ENCODE data around the gene RBAK. TPM values are rescaled to one million over a fixed set of nuclear protein-coding genes. Genes with fewer than 3 reads are reported as not detected.

The RBAK gene
- total RNA-seq (10 to 100 TPM; 16.6 to 17.5 TPM), polyA plus RNA-seq (ENCODE audit: insufficient read length in 2 of 2) (10 to 100 TPM; 11.4 to 16.2 TPM)
- long read RNA-seq, donor 1: 0 reads
- long read RNA-seq, donor 2: 0 reads
- long read RNA-seq, donor 3, partial matches to known transcripts: 0 of 1 reads
- long read RNA-seq, donor 3, other reads (novel, unspliced or antisense): 0 of 1 reads
- long read RNA-seq, donor 4, full-length matches to known transcripts: 3 of 3 reads
- long read RNA-seq, donor 4, partial matches to known transcripts: 0 of 3 reads
- long read RNA-seq, donor 4, other reads (novel, unspliced or antisense): 0 of 3 reads

DNA sequence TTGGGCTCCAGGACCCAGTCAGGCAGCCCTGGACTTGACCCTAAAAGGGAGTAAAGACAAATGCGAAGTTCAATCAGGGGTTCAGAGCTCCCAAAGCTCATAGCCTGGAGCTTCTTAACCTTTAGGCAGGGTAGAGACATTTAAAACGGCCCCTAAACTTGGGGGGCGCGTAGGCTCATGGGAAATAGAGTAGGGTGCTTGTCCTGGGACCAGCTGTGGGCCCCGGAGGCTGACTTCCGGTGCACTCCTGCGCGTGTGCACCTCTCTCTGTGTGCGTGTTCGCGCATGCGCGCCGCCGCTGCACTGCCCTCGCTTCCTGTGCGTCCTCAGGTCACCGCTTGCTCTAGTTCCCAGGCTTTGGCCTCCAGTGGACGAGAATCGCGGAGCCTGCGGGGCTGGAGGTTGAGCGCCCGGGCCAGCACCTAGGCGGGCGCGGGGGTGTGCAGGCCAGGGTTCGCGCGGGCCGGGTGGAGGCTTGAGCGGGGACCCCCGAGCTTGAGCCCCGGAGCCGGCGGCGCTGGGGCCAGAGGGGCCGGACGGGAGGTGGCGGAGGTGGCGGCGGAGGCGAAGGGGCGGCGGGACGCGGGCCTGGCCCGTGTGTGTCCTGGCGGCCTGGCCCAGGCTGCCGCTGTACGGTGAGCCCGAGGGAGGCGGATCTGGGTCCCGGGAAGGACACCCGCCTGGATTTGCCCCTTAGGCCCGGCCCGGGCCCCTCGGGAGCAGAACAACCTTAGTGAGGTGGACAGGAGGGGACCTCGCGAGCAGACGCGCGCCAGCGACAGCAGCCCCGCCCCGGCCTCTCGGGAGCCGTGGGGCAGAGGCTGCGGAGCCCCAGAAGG, at the start of gene RBAK:
Gene RBAK (plus strand): TSS at position 303 of the 839 bp plus-strand sequence. CDS start 2,217 bp downstream, outside the sequence.
- WGBS (ENCODE audit: insufficient coverage): under 1% methylated on average over 69 of the region's 69 CpGs
- Histone ChIP-seq H3K27me3 (ENCODE audit: control insufficient read depth, insufficient read depth, low read length) (no peaks in the 10 kb centered on the region), H3K4me3 (ENCODE audit: low read depth, low read length) (peak within 1 kb of the TSS; percentile 73), H3K27ac (ENCODE audit: low read depth, low read length) (peak within 1 kb of the TSS; percentile 83), H3K4me1 (ENCODE audit: control insufficient read depth, insufficient read depth, low read length) (peaks cover 17% of the 10 kb centered on the region), H3K36me3 (ENCODE audit: control insufficient read depth, insufficient read depth, low read length) (peaks cover 10% of the 10 kb centered on the region), H3K9me3 (ENCODE audit: control insufficient read depth, insufficient read depth, low read length) (no peaks in the 10 kb centered on the region)
- DNase-seq (ENCODE audit: low read depth in 4 of 6, low spot score in 6 of 6): peak; percentile 79 to 98 (median 86)

DNA sequence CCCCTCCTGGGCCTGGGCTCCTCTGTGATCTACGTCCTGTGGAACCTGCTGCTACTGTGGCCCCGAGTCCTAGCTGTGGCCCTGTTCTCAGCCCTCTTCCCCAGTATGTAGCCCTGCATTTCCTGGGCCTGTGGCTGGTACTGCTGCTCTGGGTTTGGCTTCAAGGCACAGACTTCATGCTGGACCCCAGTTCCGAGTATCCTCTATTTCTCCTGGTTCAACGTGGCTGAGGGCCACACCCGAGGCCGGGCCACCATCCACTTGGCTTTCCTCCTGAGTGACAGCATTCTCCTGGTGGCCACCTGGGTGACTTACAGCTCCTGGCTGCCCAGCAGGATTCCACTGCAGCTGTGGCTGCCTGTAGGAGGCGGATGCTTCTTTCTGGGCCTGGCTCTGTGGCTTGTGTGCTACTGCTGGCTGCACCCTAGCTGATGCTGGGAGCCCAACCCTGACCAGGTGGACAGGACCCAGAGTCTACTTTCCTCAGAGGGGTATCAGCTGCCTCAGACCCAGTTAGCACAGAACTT, 48.9 kb upstream of the RBAK start:
- Histone ChIP-seq H3K4me3 (ENCODE audit: low read depth, low read length) (no peak overlapping the region), H3K36me3 (ENCODE audit: control insufficient read depth, insufficient read depth, low read length) (peaks cover 61% of the 10 kb centered on the region)
- WGBS (ENCODE audit: insufficient coverage): 93% methylated on average over 7 of the region's 7 CpGs

DNA sequence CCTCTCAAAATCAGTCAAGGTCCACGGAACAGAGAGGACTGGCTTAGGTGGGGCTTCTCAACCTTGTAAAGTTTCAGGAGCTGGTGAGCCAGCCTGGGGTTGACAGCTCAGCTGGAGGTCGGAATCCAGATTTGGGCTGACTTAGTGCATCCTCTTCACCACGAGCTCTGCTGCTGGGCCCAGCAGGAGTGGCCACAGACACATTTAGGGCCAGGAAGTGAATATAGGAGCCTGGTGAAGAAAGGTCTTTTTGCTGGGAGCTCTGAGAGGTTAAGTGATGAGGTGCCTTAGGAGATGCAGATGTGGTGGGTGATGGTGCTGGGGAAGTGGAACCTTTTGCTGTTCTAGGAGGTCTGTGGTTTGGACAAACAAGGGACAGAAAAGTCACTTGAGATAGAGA, 47.4 kb upstream of the RBAK start:
- DNase-seq (ENCODE audit: low read depth in 4 of 6, low spot score in 6 of 6): no peak
- 85% methylated on average over 3 of the region's 3 CpGs for WGBS (ENCODE audit: insufficient coverage)
- peaks cover 47% of the 10 kb centered on the region for H3K36me3 ChIP-seq (ENCODE audit: control insufficient read depth, insufficient read depth, low read length)
- no peaks in the 10 kb centered on the region for H3K9me3 ChIP-seq (ENCODE audit: control insufficient read depth, insufficient read depth, low read length)
- H3K27me3 ChIP-seq (ENCODE audit: control insufficient read depth, insufficient read depth, low read length): no peaks in the 10 kb centered on the region
- no peak overlapping the region for H3K27ac ChIP-seq (ENCODE audit: low read depth, low read length)
- no peak overlapping the region for H3K4me3 ChIP-seq (ENCODE audit: low read depth, low read length)
- no peaks in the 10 kb centered on the region for H3K4me1 ChIP-seq (ENCODE audit: control insufficient read depth, insufficient read depth, low read length)

More for the DNA sequence above, 48.9 kb upstream of the RBAK start:
- H3K27me3 ChIP-seq (ENCODE audit: control insufficient read depth, insufficient read depth, low read length): no peaks in the 10 kb centered on the region
- H3K4me1 ChIP-seq (ENCODE audit: control insufficient read depth, insufficient read depth, low read length): no peaks in the 10 kb centered on the region
- DNase-seq (ENCODE audit: low read depth in 4 of 6, low spot score in 6 of 6): no peak
- H3K27ac ChIP-seq (ENCODE audit: low read depth, low read length): no peak overlapping the region
- H3K9me3 ChIP-seq (ENCODE audit: control insufficient read depth, insufficient read depth, low read length): no peaks in the 10 kb centered on the region

DNA sequence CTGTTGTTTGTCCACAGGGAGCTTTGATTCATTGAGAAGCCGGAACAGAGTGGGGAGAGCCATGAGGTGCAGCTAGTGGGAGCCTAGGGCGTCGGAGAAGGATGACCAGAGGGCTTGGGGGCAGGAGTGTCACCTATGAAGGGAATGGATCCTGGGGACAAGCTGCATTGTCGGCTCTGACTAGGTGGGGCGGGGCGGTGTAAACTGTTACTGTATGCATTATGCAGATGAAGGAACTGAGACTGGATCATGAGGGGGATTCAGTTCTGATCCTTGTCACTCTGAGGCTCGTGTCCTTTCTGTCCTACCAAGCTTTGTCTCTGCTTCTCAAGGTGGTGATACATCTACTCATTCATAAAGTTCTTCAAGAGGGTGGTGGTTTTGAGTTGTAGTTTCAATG, 46.8 kb upstream of the RBAK start:
- H3K4me3 ChIP-seq (ENCODE audit: low read depth, low read length): no peak overlapping the region
- no peaks in the 10 kb centered on the region for H3K9me3 ChIP-seq (ENCODE audit: control insufficient read depth, insufficient read depth, low read length)
- DNase-seq (ENCODE audit: low read depth in 4 of 6, low spot score in 6 of 6): no peak
- no peak overlapping the region for H3K27ac ChIP-seq (ENCODE audit: low read depth, low read length)
- peaks cover 40% of the 10 kb centered on the region for H3K36me3 ChIP-seq (ENCODE audit: control insufficient read depth, insufficient read depth, low read length)
- H3K4me1 ChIP-seq (ENCODE audit: control insufficient read depth, insufficient read depth, low read length): no peaks in the 10 kb centered on the region
- 93% methylated on average over 3 of the region's 7 CpGs for WGBS (ENCODE audit: insufficient coverage)
- H3K27me3 ChIP-seq (ENCODE audit: control insufficient read depth, insufficient read depth, low read length): no peaks in the 10 kb centered on the region

DNA sequence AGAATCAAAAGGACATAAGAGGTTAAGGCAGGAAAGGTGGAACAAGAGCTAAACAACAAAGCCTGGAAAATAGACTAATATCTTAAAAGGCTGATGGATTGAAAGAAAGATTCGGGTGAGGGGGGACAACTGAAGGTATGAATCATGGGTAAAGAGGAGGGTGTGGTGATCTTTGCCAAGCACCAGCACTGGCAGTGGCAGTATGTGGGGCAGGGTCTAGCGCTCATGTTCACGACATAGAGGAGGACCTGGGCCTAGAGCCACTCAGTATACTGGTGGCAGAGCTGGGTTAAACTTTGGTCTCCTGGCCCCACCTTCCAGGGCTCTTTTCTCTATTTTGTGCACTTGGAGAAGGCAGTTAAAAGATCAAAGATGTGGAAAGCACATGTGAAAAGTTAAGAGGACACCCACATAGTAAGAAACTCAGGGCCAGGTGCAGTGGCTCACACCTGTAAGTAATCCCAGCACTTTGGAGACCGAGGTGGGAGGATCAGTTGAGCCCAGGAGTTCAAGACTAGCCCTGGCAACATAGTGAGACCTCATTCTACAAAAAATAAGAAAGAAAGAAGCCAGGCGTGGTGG, 46.2 kb upstream of the RBAK start:
- Histone ChIP-seq H3K9me3 (ENCODE audit: control insufficient read depth, insufficient read depth, low read length) (no peaks in the 10 kb centered on the region), H3K4me1 (ENCODE audit: control insufficient read depth, insufficient read depth, low read length) (no peaks in the 10 kb centered on the region), H3K27ac (ENCODE audit: low read depth, low read length) (no peak overlapping the region), H3K4me3 (ENCODE audit: low read depth, low read length) (no peak overlapping the region), H3K36me3 (ENCODE audit: control insufficient read depth, insufficient read depth, low read length) (peaks cover 35% of the 10 kb centered on the region), H3K27me3 (ENCODE audit: control insufficient read depth, insufficient read depth, low read length) (no peaks in the 10 kb centered on the region)
- 92% methylated on average over 4 of the region's 5 CpGs for WGBS (ENCODE audit: insufficient coverage)
- DNase-seq (ENCODE audit: low read depth in 4 of 6, low spot score in 6 of 6): no peak

DNA sequence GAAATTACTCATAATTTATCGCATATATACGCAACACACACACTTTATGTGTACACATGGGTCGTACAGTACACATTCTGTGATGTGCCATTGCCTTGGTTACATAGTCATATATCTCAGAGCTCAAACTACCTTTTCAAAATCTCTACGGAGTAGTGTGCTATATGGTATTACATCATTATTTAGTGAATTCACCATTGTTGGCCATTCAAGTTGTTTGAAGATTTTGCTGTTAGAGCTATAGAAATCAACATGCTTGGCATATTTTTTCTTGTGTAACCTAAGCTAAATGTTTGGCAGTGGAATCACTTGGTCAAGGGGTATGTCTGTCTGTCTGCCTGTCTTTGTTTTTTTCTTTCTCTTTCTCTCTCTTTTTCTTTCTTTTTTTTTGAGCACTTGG, 44.7 kb upstream of the RBAK start:
- peaks cover 30% of the 10 kb centered on the region for H3K36me3 ChIP-seq (ENCODE audit: control insufficient read depth, insufficient read depth, low read length)
- H3K27ac ChIP-seq (ENCODE audit: low read depth, low read length): no peak overlapping the region
- no peak overlapping the region for H3K4me3 ChIP-seq (ENCODE audit: low read depth, low read length)
- DNase-seq (ENCODE audit: low read depth in 4 of 6, low spot score in 6 of 6): no peak
- no peaks in the 10 kb centered on the region for H3K9me3 ChIP-seq (ENCODE audit: control insufficient read depth, insufficient read depth, low read length)
- no CpG with 5 or more reads among the region's 4 CpGs for WGBS (ENCODE audit: insufficient coverage)
- H3K4me1 ChIP-seq (ENCODE audit: control insufficient read depth, insufficient read depth, low read length): no peaks in the 10 kb centered on the region
- no peaks in the 10 kb centered on the region for H3K27me3 ChIP-seq (ENCODE audit: control insufficient read depth, insufficient read depth, low read length)

DNA sequence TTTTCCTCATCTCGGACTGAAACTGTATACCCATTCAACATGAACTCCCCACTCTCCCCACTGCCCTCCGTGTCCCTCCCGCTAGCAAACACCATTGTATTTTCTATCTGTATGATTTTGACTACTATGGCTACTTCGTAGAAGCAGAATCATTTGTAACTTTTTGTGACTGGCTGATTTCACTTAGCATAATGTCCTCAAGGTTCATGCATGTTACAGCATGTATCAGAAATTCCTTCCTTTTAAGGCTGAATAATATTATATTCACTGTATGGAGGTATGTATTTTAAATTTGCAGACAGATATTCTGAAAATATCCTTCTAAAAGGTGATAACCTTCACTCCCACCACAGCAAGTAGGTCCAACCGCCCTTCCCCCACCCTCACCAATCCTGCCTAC, 43.7 kb upstream of the RBAK start:
- H3K4me3 ChIP-seq (ENCODE audit: low read depth, low read length): no peak overlapping the region
- peaks cover 21% of the 10 kb centered on the region for H3K36me3 ChIP-seq (ENCODE audit: control insufficient read depth, insufficient read depth, low read length)
- H3K27ac ChIP-seq (ENCODE audit: low read depth, low read length): no peak overlapping the region
- H3K4me1 ChIP-seq (ENCODE audit: control insufficient read depth, insufficient read depth, low read length): no peaks in the 10 kb centered on the region
- WGBS (ENCODE audit: insufficient coverage): 100% methylated on average over 1 of the region's 5 CpGs
- DNase-seq (ENCODE audit: low read depth in 4 of 6, low spot score in 6 of 6): no peak
- H3K27me3 ChIP-seq (ENCODE audit: control insufficient read depth, insufficient read depth, low read length): no peaks in the 10 kb centered on the region
- H3K9me3 ChIP-seq (ENCODE audit: control insufficient read depth, insufficient read depth, low read length): no peaks in the 10 kb centered on the region

DNA sequence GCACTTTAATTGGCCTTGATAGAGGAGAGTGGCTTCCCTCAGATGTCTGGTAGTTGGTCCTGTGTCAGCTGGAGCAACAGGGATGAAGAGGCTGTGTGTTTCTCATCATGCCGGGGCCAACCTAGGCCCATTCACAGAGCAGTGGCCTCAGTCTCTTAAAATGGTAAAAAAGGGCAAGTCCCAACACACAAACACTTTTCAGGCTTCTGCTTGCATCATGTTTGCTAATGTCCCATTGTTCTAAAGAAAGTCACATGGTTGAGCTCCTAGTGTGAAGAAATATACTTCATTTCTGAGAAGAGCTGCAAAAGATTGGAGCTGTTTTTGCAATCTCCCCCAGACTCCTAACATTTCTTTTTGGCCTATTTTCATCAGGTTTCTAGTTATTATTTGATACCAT, 40.6 kb upstream of the RBAK start:
- no peak overlapping the region for H3K27ac ChIP-seq (ENCODE audit: low read depth, low read length)

DNA sequence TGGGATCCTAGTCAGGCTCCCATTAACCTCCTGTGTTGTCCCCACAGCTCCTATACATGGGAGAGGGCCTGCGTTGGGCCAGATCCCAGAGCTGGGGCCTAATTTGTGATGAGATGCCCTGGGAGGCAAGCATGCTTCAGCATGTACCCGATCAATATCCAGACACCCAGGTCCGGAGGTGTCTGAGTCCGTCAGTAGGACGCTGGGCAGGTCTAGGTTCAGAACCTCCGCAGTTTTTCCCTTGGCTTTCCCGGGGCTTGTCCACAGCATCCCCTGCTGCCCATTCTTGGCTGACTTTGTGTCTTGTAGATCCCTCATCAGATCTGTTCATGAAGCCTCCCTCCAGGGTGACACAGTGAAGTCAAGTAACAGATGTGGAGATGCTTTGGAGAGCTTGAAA, 32.7 kb upstream of the RBAK start:
- Histone ChIP-seq H3K4me3 (ENCODE audit: low read depth, low read length) (no peak overlapping the region), H3K36me3 (ENCODE audit: control insufficient read depth, insufficient read depth, low read length) (peaks cover 3% of the 10 kb centered on the region), H3K27me3 (ENCODE audit: control insufficient read depth, insufficient read depth, low read length) (no peaks in the 10 kb centered on the region), H3K4me1 (ENCODE audit: control insufficient read depth, insufficient read depth, low read length) (no peaks in the 10 kb centered on the region), H3K27ac (ENCODE audit: low read depth, low read length) (no peak overlapping the region), H3K9me3 (ENCODE audit: control insufficient read depth, insufficient read depth, low read length) (peaks cover 3% of the 10 kb centered on the region)
- 79% methylated on average over 7 of the region's 7 CpGs for WGBS (ENCODE audit: insufficient coverage)
- no peak for DNase-seq (ENCODE audit: low read depth in 4 of 6, low spot score in 6 of 6)

More for the DNA sequence above, 40.6 kb upstream of the RBAK start:
- peaks cover 3% of the 10 kb centered on the region for H3K9me3 ChIP-seq (ENCODE audit: control insufficient read depth, insufficient read depth, low read length)
- WGBS (ENCODE audit: insufficient coverage): no CpG with 5 or more reads among the region's 1 CpG
- no peaks in the 10 kb centered on the region for H3K4me1 ChIP-seq (ENCODE audit: control insufficient read depth, insufficient read depth, low read length)
- no peak overlapping the region for H3K4me3 ChIP-seq (ENCODE audit: low read depth, low read length)
- no peak for DNase-seq (ENCODE audit: low read depth in 4 of 6, low spot score in 6 of 6)
- H3K27me3 ChIP-seq (ENCODE audit: control insufficient read depth, insufficient read depth, low read length): no peaks in the 10 kb centered on the region
- H3K36me3 ChIP-seq (ENCODE audit: control insufficient read depth, insufficient read depth, low read length): peaks cover 6% of the 10 kb centered on the region

Data from spinal cord (tissue), 10 donors.